HUDEP-2 (cell line): ENCODE data around the gene PRPF31.
A peak's percentile ranks its signal among the peaks of the same experiment; 100 is the strongest.

Experiments
- DNase-seq, 76 experiments: peaks; one replicate each; lab custom pipeline; 2025; ENCODE audit not compliant: unreplicated experiment in 76 of 76; lab: John Stamatoyannopoulos, UW

PRPF31 gene

GRCh38 chr19:54106716-54107115 is 8.8 kb upstream of the PRPF31 start:
- no peak for DNase-seq

- no peak for DNase-seq
These were observed 7.6 kb upstream of the PRPF31 start for GRCh38 chr19:54107876-54108490.

- no peak for DNase-seq
These were observed 7.1 kb upstream of the PRPF31 start for GRCh38 chr19:54108496-54108895.

GRCh38 chr19:54109651-54110050 is 5.9 kb upstream of the PRPF31 start:
- peak in 2 of 76 experiments; percentile 7 to 12 for DNase-seq

- peak in 26 of 76 experiments; percentile 5 to 46 (median 24) for DNase-seq
These were observed 1.0 kb upstream of the PRPF31 start for GRCh38 chr19:54114340-54115108.

GRCh38 chr19:54121259-54121658 is 5.7 kb downstream of the PRPF31 start:
- DNase-seq, result no peak

GRCh38 chr19:54123682-54124081 is 8.1 kb downstream of the PRPF31 start:
- DNase-seq, result no peak

- DNase-seq, result no peak
These were observed 8.8 kb downstream of the PRPF31 start for GRCh38 chr19:54124393-54124792.

GRCh38 chr19:54125713-54126112 is 10.2 kb downstream of the PRPF31 start:
- DNase-seq, result no peak

- no peak for DNase-seq
These were observed 12.3 kb downstream of the PRPF31 start for GRCh38 chr19:54127688-54128440.

- DNase-seq, result no peak
These were observed 12.8 kb downstream of the PRPF31 start for GRCh38 chr19:54128441-54128725.

- DNase-seq, result no peak
These were observed 13.5 kb downstream of the PRPF31 start for GRCh38 chr19:54128796-54129616.

GRCh38 chr19:54129617-54129996 is 14.1 kb downstream of the PRPF31 start:
- DNase-seq, result no peak

GRCh38 chr19:54133312-54133956 is 17.9 kb downstream of the PRPF31 start:
- DNase-seq, result peak in 11 of 76 experiments; percentile 3 to 29 (median 11)

- no peak for DNase-seq
These were observed 18.5 kb downstream of the PRPF31 start for GRCh38 chr19:54133957-54134590.

GRCh38 chr19:54136086-54136863 is 20.7 kb downstream of the PRPF31 start:
- peak in 2 of 76 experiments; percentile 46 to 54 for DNase-seq

- DNase-seq, result peak; percentile 55 to 100 (median 100)
These were observed 21.5 kb downstream of the PRPF31 start for GRCh38 chr19:54136864-54137698.
